ENCODE measurements around the gene HSD17B14. TPM values are rescaled to one million over a fixed set of nuclear protein-coding genes. Genes with fewer than 3 reads are reported as not detected.
A peak's percentile ranks its signal among the peaks of the same experiment; 100 is the strongest.

HSD17B14 gene
- total and polyA plus RNA-seq, 2 of the 13 experiments (the other 11 are each of a cell fraction or from before 2014, with no cell fraction given): 0.58 to 1.2 TPM

DNA sequence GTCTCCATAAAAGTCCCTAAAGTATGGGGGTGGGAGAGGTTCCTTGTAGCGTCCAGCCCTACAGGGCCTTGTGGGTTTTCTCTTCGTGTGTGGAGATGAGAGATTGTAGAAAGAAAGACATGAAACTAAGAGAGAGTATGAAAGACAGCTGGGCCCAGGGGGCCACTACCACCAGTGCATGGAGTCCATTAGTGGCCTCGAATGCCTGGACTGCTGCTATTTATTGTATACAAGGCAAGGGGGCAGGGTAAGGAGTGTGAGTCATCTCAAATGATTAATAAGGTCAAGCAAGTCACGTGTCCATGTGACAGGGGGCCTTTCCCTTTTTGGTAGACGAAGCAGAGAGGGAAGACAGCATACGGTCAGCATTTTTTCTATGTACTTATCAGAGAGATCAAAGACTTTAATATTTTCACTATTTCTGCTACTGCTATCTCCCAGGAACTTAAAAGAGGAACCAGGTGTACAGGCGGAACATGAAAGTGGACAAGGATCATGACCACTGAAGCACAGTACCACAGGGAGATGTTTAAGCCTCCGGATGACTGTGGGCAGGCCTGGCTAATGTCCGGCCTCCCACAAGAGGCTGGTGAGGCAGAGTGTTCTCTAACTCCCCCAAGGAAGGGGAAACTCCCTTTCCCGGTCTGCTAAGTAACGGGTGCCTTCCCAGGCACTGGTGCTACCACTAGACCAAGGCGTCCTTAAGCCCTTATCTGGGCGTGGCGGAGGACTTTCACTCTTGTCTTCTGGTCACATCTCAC is 55.5 kb downstream of the HSD17B14 start (continued):
- TF ChIP-seq NFAT5 (CRISPR knock-in tag; IDR thresholded peaks at IDR 0.05) (no peak), EHMT2 (IDR thresholded peaks at IDR 0.05; ENCODE audit: borderline replicate concordance, low read depth, low read length) (no peak), ZSCAN9 (CRISPR knock-in tag; IDR thresholded peaks at IDR 0.05; ENCODE audit: borderline replicate concordance) (0 out of 2 replicates have a peak, but pooled peaks have one; percentile 29), CCDC6 (CRISPR knock-in tag; IDR thresholded peaks at IDR 0.05) (no peak), NFIB (CRISPR knock-in tag; IDR thresholded peaks at IDR 0.05; ENCODE audit: borderline replicate concordance) (no peak), PHF20 (CRISPR knock-in tag; IDR thresholded peaks at IDR 0.05) (no peak), FOXO1 (CRISPR knock-in tag; IDR thresholded peaks at IDR 0.05) (no peak), YY1 (IDR thresholded peaks at IDR 0.05; ENCODE audit: insufficient read depth, insufficient replicate concordance, low read depth, low read length) (no peak), POGZ (CRISPR knock-in tag; IDR thresholded peaks at IDR 0.05) (no peak), PHF21A (CRISPR knock-in tag; IDR thresholded peaks at IDR 0.05) (no peak), ZNF570 (CRISPR knock-in tag; IDR thresholded peaks at IDR 0.05; ENCODE audit: borderline replicate concordance) (no peak)
- TF ChIP-seq, protein P1, sequence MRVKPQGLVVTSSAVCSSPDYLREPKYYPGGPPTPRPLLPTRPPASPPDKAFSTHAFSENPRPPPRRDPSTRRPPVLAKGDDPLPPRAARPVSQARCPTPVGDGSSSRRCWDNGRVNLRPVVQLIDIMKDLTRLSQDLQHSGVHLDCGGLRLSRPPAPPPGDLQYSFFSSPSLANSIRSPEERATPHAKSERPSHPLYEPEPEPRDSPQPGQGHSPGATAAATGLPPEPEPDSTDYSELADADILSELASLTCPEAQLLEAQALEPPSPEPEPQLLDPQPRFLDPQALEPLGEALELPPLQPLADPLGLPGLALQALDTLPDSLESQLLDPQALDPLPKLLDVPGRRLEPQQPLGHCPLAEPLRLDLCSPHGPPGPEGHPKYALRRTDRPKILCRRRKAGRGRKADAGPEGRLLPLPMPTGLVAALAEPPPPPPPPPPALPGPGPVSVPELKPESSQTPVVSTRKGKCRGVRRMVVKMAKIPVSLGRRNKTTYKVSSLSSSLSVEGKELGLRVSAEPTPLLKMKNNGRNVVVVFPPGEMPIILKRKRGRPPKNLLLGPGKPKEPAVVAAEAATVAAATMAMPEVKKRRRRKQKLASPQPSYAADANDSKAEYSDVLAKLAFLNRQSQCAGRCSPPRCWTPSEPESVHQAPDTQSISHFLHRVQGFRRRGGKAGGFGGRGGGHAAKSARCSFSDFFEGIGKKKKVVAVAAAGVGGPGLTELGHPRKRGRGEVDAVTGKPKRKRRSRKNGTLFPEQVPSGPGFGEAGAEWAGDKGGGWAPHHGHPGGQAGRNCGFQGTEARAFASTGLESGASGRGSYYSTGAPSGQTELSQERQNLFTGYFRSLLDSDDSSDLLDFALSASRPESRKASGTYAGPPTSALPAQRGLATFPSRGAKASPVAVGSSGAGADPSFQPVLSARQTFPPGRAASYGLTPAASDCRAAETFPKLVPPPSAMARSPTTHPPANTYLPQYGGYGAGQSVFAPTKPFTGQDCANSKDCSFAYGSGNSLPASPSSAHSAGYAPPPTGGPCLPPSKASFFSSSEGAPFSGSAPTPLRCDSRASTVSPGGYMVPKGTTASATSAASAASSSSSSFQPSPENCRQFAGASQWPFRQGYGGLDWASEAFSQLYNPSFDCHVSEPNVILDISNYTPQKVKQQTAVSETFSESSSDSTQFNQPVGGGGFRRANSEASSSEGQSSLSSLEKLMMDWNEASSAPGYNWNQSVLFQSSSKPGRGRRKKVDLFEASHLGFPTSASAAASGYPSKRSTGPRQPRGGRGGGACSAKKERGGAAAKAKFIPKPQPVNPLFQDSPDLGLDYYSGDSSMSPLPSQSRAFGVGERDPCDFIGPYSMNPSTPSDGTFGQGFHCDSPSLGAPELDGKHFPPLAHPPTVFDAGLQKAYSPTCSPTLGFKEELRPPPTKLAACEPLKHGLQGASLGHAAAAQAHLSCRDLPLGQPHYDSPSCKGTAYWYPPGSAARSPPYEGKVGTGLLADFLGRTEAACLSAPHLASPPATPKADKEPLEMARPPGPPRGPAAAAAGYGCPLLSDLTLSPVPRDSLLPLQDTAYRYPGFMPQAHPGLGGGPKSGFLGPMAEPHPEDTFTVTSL (CRISPR knock-in tag; IDR thresholded peaks at IDR 0.05; ENCODE audit: borderline replicate concordance): no peak
- TF ChIP-seq, protein P2, sequence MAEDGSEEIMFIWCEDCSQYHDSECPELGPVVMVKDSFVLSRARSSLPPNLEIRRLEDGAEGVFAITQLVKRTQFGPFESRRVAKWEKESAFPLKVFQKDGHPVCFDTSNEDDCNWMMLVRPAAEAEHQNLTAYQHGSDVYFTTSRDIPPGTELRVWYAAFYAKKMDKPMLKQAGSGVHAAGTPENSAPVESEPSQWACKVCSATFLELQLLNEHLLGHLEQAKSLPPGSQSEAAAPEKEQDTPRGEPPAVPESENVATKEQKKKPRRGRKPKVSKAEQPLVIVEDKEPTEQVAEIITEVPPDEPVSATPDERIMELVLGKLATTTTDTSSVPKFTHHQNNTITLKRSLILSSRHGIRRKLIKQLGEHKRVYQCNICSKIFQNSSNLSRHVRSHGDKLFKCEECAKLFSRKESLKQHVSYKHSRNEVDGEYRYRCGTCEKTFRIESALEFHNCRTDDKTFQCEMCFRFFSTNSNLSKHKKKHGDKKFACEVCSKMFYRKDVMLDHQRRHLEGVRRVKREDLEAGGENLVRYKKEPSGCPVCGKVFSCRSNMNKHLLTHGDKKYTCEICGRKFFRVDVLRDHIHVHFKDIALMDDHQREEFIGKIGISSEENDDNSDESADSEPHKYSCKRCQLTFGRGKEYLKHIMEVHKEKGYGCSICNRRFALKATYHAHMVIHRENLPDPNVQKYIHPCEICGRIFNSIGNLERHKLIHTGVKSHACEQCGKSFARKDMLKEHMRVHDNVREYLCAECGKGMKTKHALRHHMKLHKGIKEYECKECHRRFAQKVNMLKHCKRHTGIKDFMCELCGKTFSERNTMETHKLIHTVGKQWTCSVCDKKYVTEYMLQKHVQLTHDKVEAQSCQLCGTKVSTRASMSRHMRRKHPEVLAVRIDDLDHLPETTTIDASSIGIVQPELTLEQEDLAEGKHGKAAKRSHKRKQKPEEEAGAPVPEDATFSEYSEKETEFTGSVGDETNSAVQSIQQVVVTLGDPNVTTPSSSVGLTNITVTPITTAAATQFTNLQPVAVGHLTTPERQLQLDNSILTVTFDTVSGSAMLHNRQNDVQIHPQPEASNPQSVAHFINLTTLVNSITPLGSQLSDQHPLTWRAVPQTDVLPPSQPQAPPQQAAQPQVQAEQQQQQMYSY (CRISPR knock-in tag; IDR thresholded peaks at IDR 0.05): no peak

Data from HepG2 (cell line).